ENCODE data around the gene DCDC2C.

GRCh38 chr2:3885629-3886628 lies 182.6 kb downstream of the DCDC2C start:
- TF ChIP-seq POLR2A (IDR thresholded peaks at IDR 0.05) (no peak), CTCF (IDR thresholded peaks at IDR 0.05) (no peak)

All from prostate gland (tissue), 2 donors.